K562 (cell line): ENCODE results near the gene LTA. TPM values are rescaled to one million over a fixed set of nuclear protein-coding genes. Genes with fewer than 3 reads are reported as not detected.

ENCODE experiments used
- ATAC-seq: fragments of 200-7000 bp; cut with Tn5 transposase; 3 replicates; pipeline ENCODE4 v1.9.1; 2020; ENCODE audit warnings: moderate library complexity
- BruUV-seq: library from RNA; stranded (reverse); fragments of 400-500 nt; replicated peaks from 2 replicates; lab custom pipeline; 2021; lab: Mats Ljungman, UMichigan
- CTCF ChIA-PET: fragments of 300-600 bp; formaldehyde crosslinking; extraction: SDS; loops from one replicate; lab custom pipeline; 2021; ENCODE audit warnings: low intra/inter-chr PET ratio; lab: Yijun Ruan, JAX
- POLR2A ChIA-PET: fragments of 300-600, 350-650 bp; sonication (Branson Sonifier 250); formaldehyde crosslinking; extraction: SDS; loops from one replicate; lab custom pipeline; 2021; ENCODE audit warnings: antibody characterized with exemption, inconsistent platforms; lab: Yijun Ruan, JAX
- DNase-seq, 4 experiments: peaks; one replicate each; pipeline versions ENCODE4 v3.0.0 to v3.0.0-alpha.2; 2011 to 2018; ENCODE audit warnings: low spot score in 3 of 4, mixed read lengths in 3 of 4; ENCODE audit errors: extremely low read depth in 1 of 4
- FAIRE-seq: peaks from 2 replicates; lab custom pipeline; 2011; peaks lifted over from hg19 to GRCh38; lab: Jason Lieb, UNC
- H2AFZ ChIP-seq: 2 replicates; pipeline ENCODE4 v1.6.0; 2011; ENCODE audit warnings: low read depth, low read length, control low read depth, inconsistent platforms
- H3K27ac ChIP-seq: fragments of 200-600 bp; 3 replicates; pipeline ENCODE4 v1.8.0; 2011; ENCODE audit warnings: low read depth, mild to moderate bottlenecking, control low read depth, inconsistent platforms, low read length, moderate library complexity, mixed read lengths; ENCODE audit errors: extremely low read depth
- H3K27me3 ChIP-seq, 2 experiments: fragments of 300-600 bp in 1 of 2; 2 replicates in 1 of 2; 3 replicates in 1 of 2; pipeline versions ENCODE4 v1.6.0 to v1.8.0; 2011; ENCODE audit warnings: inconsistent platforms in 2 of 2, low read length in 2 of 2, mild to moderate bottlenecking in 1 of 2, mixed read lengths in 1 of 2, moderate library complexity in 1 of 2; ENCODE audit not compliant: control insufficient read depth in 2 of 2, insufficient read depth in 2 of 2
- H3K36me3 ChIP-seq: fragments of 300-600 bp; 3 replicates; pipeline ENCODE4 v1.8.0; 2011; ENCODE audit warnings: mild to moderate bottlenecking, low read length, inconsistent platforms; ENCODE audit not compliant: control insufficient read depth, insufficient read depth
- H3K4me1 ChIP-seq, 2 experiments: fragments of 200-600 bp in 1 of 2; replicated peaks in 1 of 2; 2 replicates in 1 of 2; 3 replicates in 1 of 2; pipeline versions ENCODE4 v1.5.1 to v1.8.0; 2011; ENCODE audit warnings: inconsistent platforms in 2 of 2, low read length in 2 of 2, mild to moderate bottlenecking in 1 of 2, mixed read lengths in 1 of 2, moderate library complexity in 1 of 2; ENCODE audit not compliant: control insufficient read depth in 2 of 2, insufficient read depth in 2 of 2
- H3K4me2 ChIP-seq: 2 replicates; pipeline ENCODE4 v1.6.1; 2011; ENCODE audit warnings: low read length, control low read depth, inconsistent platforms, mixed read lengths; ENCODE audit not compliant: insufficient read depth
- H3K4me3 ChIP-seq: fragments of 200-600 bp; sonication (generic), shearing (Covaris generic); 2 replicates; pipeline ENCODE4 v1.5.1; 2016; ENCODE audit warnings: control low read depth, inconsistent platforms
- H3K79me2 ChIP-seq: fragments of 200-600 bp; 3 replicates; pipeline ENCODE4 v1.8.0; 2011; ENCODE audit warnings: low read length, inconsistent platforms; ENCODE audit not compliant: control insufficient read depth, insufficient read depth
- H3K9ac ChIP-seq, 2 experiments: 2 replicates each; pipeline versions ENCODE4 v1.6.0 to v1.6.1; 2011; ENCODE audit warnings: low read depth in 2 of 2, low read length in 2 of 2, control low read depth in 1 of 2, inconsistent platforms in 1 of 2, mild to moderate bottlenecking in 1 of 2, mixed read lengths in 1 of 2; ENCODE audit not compliant: insufficient read depth in 1 of 2
- H3K9me1 ChIP-seq: one replicate; pipeline ENCODE4 v1.6.0; 2011; ENCODE audit warnings: inconsistent platforms, mild to moderate bottlenecking, low read length, moderate library complexity; ENCODE audit not compliant: control insufficient read depth, insufficient read depth
- H3K9me3 ChIP-seq: replicated peaks from 2 replicates; pipeline ENCODE4 v1.5.1; 2011; ENCODE audit warnings: low read depth, low read length, inconsistent platforms; ENCODE audit not compliant: control insufficient read depth, insufficient read depth
- H4K20me1 ChIP-seq: replicated peaks from 2 replicates; pipeline ENCODE4 v1.6.1; 2011; ENCODE audit warnings: low read length, inconsistent platforms, mixed read lengths; ENCODE audit not compliant: control insufficient read depth, insufficient read depth
- CBFA2T3 ChIP-seq: fragments of 450-650 bp; IDR thresholded peaks from 2 replicates; pipeline ENCODE4 v1.6.1; 2017
- CEBPB ChIP-seq: fragments of 450-650 bp; IDR thresholded peaks from 2 replicates; pipeline ENCODE4 v1.6.1; 2016; ENCODE audit warnings: missing genetic modification characterization, missing compliant biosample characterization
- CEBPG ChIP-seq, 3 experiments: fragments of 200-800 bp in 1 of 3; sonication (Bioruptor generic) in 1 of 3; sonication (generic) in 1 of 3; formaldehyde crosslinking in 1 of 3; IDR thresholded peaks in 2 of 3; conservative IDR thresholded peaks in 1 of 3; 2 replicates each; pipeline versions ENCODE4 v1.6.1 to v1.8.0; 2016 to 2022; ENCODE audit warnings: missing compliant biosample characterization in 2 of 3, missing genetic modification characterization in 2 of 3, mild to moderate bottlenecking in 1 of 3, missing genetic modification reagents in 1 of 3
- DNMT1 ChIP-seq: fragments of 450-650 bp; IDR thresholded peaks from 2 replicates; pipeline ENCODE4 v1.6.1; 2016; ENCODE audit warnings: antibody characterized with exemption, mild to moderate bottlenecking
- E2F3 ChIP-seq: fragments of 250-450 bp; sonication (Bioruptor Pico); IDR thresholded peaks from 2 replicates; pipeline ENCODE4 v1.4.0; 2020; ENCODE audit warnings: mild to moderate bottlenecking
- FOXJ2 ChIP-seq: fragments of 200-800 bp; sonication (Bioruptor generic); IDR thresholded peaks from 2 replicates; pipeline ENCODE4 v1.6.1; 2016; ENCODE audit warnings: missing genetic modification characterization, missing compliant biosample characterization
- HSF4 ChIP-seq: fragments of 250-450 bp; sonication (Bioruptor Pico); IDR thresholded peaks from 2 replicates; pipeline ENCODE4 v2.1.2; 2022; ENCODE audit warnings: mild to moderate bottlenecking, moderate library complexity, borderline replicate concordance
- MAZ ChIP-seq, 2 experiments: fragments of 450-650 bp in 1 of 2; sonication (generic) in 1 of 2; formaldehyde crosslinking; IDR thresholded peaks in 1 of 2; conservative IDR thresholded peaks in 1 of 2; 2 replicates each; pipeline versions ENCODE4 v1.4.0 to v1.5.0; 2020; ENCODE audit warnings: mild to moderate bottlenecking in 1 of 2, missing genetic modification reagents in 1 of 2
- MCM2 ChIP-seq: fragments of 450-650 bp; IDR thresholded peaks from 2 replicates; pipeline ENCODE4 v1.6.1; 2017; ENCODE audit warnings: low read depth, mild to moderate bottlenecking
- MCM7 ChIP-seq, 2 experiments: fragments of 450-650 bp; IDR thresholded peaks; 2 replicates each; pipeline ENCODE4 v1.6.1; 2016 to 2018
- RAD21 ChIP-seq, 2 experiments: fragments of 250-450 bp in 1 of 2; fragments of 450-650 bp in 1 of 2; sonication (Bioruptor Pico) in 1 of 2; formaldehyde crosslinking in 1 of 2; IDR thresholded peaks in 1 of 2; conservative IDR thresholded peaks in 1 of 2; 2 replicates each; pipeline versions ENCODE4 v1.4.0 to v1.8.0; 2020 to 2022; ENCODE audit warnings: mild to moderate bottlenecking in 2 of 2, moderate library complexity in 1 of 2
- SNRNP70 ChIP-seq: fragments of 200-400 bp; formaldehyde crosslinking; optimal IDR thresholded peaks from 2 replicates; pipeline ENCODE3; 2017; ENCODE audit warnings: low read depth, low read length
- ZBTB1 ChIP-seq: sonication (generic); formaldehyde crosslinking; IDR thresholded peaks from 2 replicates; pipeline ENCODE4 v1.8.1; 2023; ENCODE audit warnings: missing genetic modification reagents, low read depth, mild to moderate bottlenecking, borderline replicate concordance
- ZNF143 ChIP-seq: sonication (generic); formaldehyde crosslinking; IDR thresholded peaks from 2 replicates; pipeline ENCODE4 v1.9.0; 2022; ENCODE audit warnings: mild to moderate bottlenecking, missing genetic modification reagents
- ZNF24 ChIP-seq: fragments of 450-650 bp; IDR thresholded peaks from 2 replicates; pipeline ENCODE4 v1.6.1; 2016
- ZNF316 ChIP-seq: fragments of 450-650 bp; IDR thresholded peaks from 2 replicates; pipeline ENCODE4 v1.6.1; 2016
- ZNF431 ChIP-seq: sonication (generic); formaldehyde crosslinking; IDR thresholded peaks from 2 replicates; pipeline ENCODE4 v1.8.0; 2022; ENCODE audit warnings: mild to moderate bottlenecking, missing genetic modification reagents
- ZNF507 ChIP-seq: conservative IDR thresholded peaks from 2 replicates; pipeline ENCODE4 v1.6.1; 2017; ENCODE audit warnings: missing genetic modification characterization, missing compliant biosample characterization
- ZNF644 ChIP-seq: fragments of 200-800 bp; sonication (Bioruptor generic); IDR thresholded peaks from 2 replicates; pipeline ENCODE4 v1.6.1; 2016; ENCODE audit warnings: low read depth, missing genetic modification characterization, missing compliant biosample characterization
- ZNF830 ChIP-seq: fragments of 250-450 bp; sonication (Bioruptor Pico); IDR thresholded peaks from 2 replicates; pipeline ENCODE4 v1.5.0; 2021; ENCODE audit warnings: mild to moderate bottlenecking
- WGBS: fragments of 100-300 bp; shearing (Covaris generic); methylation state at CpG from one replicate; pipeline ENCODE4 v1.1.6; 2016; ENCODE audit warnings: low coverage, mixed read lengths; ENCODE audit not compliant: insufficient coverage; ENCODE audit errors: missing lambda C conversion rate; 5-methylcytosine and 5-hydroxymethylcytosine counted together
- in situ Hi-C: fragments of 300-500 bp; cut with MboI; formaldehyde crosslinking; loops from 4 replicates; pipeline ENCODE4 v1.15.0; 2018; ENCODE audit warnings: inconsistent platforms, mixed read lengths
- intact Hi-C: fragments of 100-400 bp; cut with micrococcal nuclease; formaldehyde crosslinking; loops from 2 replicates; pipeline ENCODE4 v1.14.2; 2022
- polyA plus RNA-seq, 8 experiments: library from polyadenylated mRNA; depleted of rRNA in 4 of 8; stranded (reverse) in 5 of 8; unstranded in 3 of 8; fragments of >200 nt; fragmentation: Nextera tagmentation in 2 of 8; fragmentation: Illumina TruSeq in 1 of 8; extraction: Ambion mirVana in 2 of 8; extraction: Trizol in 1 of 8; gene quantifications; 2 replicates each; pipeline versions ENCODE4 v1.2.1 to v1.2.3, GENCODE V29; 2011 to 2014; ENCODE audit warnings: inconsistent platforms in 1 of 8, missing spikeins in 1 of 8
- total RNA-seq, 7 experiments: library from RNA; depleted of rRNA in 6 of 7; stranded (reverse); fragments of >200 nt in 6 of 7; fragmentation: Illumina TruSeq in 2 of 7; extraction: Trizol in 2 of 7; gene quantifications; 2 replicates each; pipeline versions ENCODE4 v1.2.1 to v1.2.3, GENCODE V29; 2011 to 2021; ENCODE audit warnings: low replicate concordance in 1 of 7
- TF ChIP-seq, protein P1 (sequence below): fragments of 250-450 bp; sonication (Bioruptor Pico); IDR thresholded peaks from 2 replicates; pipeline ENCODE4 v1.4.0; 2020; ENCODE audit warnings: mild to moderate bottlenecking, moderate library complexity

The LTA gene
- total and polyA plus RNA-seq, 9 of the 15 experiments (the other 6 are each of a cell fraction or from before 2014, with no cell fraction given): 0.80 TPM; not detected in 8

DNA sequence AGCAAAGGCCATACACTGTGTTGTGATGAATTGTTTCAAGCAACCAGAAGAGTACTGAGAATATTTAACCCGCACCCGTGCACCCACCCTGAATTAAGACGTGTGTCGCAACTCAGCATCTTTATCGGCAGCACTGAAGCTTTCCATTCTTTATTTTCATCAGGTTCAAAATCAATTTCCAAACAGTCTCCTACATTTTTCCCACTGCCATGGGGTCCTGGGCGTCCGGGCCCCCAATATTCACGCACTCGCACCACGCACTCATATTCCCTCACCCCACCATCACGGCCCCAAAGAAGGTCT is 8.3 kb downstream of the LTA start:
- Histone ChIP-seq H3K4me2 (peak overlapping the region; percentile 91), H3K9me3 (no peaks in the 10 kb centered on the region), H3K27me3 (no peaks in the 10 kb centered on the region), H3K9ac (peak overlapping the region; percentile 75 to 97; a peak in 3 of 4 replicates), H3K27ac (no peak overlapping the region), H3K9me1 (no peaks in the 10 kb centered on the region), H3K79me2 (no peaks in the 10 kb centered on the region), H3K4me3 (peak overlapping the region; percentile 62), H4K20me1 (no peaks in the 10 kb centered on the region), H3K36me3 (no peaks in the 10 kb centered on the region), H2AFZ (peak overlapping the region; percentile 97), H3K4me1 (peaks cover 0 to 28% of the 10 kb centered on the region in 2 experiments; a peak in 3 of 5 replicates)
- FAIRE-seq (no peak), ATAC-seq (no peak), DNase-seq (no peak)
- intact Hi-C loops: loop anchor here (1.0 to 10.0 kb wide), 3 partner anchors 18 to 386 kb away; partner anchors contain the start of genes ATP6V1G2 and NFKBIL1
- CTCF ChIA-PET: interaction anchor here (1.3 kb wide), 1 partner anchor 33 kb away, joined by 4 read pairs; the partner anchor contains the start of gene NFKBIL1
- POLR2A ChIA-PET: interaction anchor here (0.6 to 3.3 kb wide), 13 partner anchors 9 to 1988 kb away, joined by 3 to 20 read pairs (median 5); partner anchors contain the start of genes DDX39B and MICB
- WGBS: 32% methylated on average over 11 of the region's 11 CpGs
- in situ Hi-C loops: no loop called here
- BruUV-seq: TSS peak; percentile 46
- TF ChIP-seq, protein P1, sequence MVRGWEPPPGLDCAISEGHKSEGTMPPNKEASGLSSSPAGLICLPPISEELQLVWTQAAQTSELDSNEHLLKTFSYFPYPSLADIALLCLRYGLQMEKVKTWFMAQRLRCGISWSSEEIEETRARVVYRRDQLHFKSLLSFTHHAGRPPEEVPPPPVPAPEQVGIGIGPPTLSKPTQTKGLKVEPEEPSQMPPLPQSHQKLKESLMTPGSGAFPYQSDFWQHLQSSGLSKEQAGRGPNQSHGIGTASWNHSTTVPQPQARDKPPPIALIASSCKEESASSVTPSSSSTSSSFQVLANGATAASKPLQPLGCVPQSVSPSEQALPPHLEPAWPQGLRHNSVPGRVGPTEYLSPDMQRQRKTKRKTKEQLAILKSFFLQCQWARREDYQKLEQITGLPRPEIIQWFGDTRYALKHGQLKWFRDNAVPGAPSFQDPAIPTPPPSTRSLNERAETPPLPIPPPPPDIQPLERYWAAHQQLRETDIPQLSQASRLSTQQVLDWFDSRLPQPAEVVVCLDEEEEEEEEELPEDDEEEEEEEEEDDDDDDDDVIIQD (CRISPR knock-in tag): no peak
- TF ChIP-seq HSF4 (no peak), MCM7 (IDR thresholded peaks at IDR 0.05) (no peak), ZNF316 (peak; percentile 15; the same call in 1 of the 2 replicates), ZNF507 (tag) (no peak), ZNF830 (0 out of 2 replicates have a peak, but pooled peaks have one; percentile 37), MAZ (CRISPR knock-in tag; conservative IDR thresholded peaks at IDR 0.05 in 1 of 2, IDR thresholded peaks at IDR 0.05 in 1 of 2) (no peak), CEBPG (CRISPR knock-in tag; IDR thresholded peaks at IDR 0.05) (no peak), CEBPG (tag; conservative IDR thresholded peaks at IDR 0.05 in 1 of 2, IDR thresholded peaks at IDR 0.05 in 1 of 2) (0 out of 4 replicates have a peak, but pooled peaks have one; percentile 17 to 37), ZNF431 (CRISPR knock-in tag) (no peak), RAD21 (CRISPR knock-in tag; conservative IDR thresholded peaks at IDR 0.05 in 1 of 2, IDR thresholded peaks at IDR 0.05 in 1 of 2) (no peak), ZBTB1 (no peak), ZNF143 (CRISPR knock-in tag) (no peak), E2F3 (CRISPR knock-in tag) (no peak), ZNF24 (no peak), CEBPB (tag) (peak; percentile 88), FOXJ2 (tag) (no peak), ZNF644 (tag) (no peak), MCM2 (no peak), DNMT1 (no peak), CBFA2T3 (no peak), SNRNP70 (no peak)
